Measurements from ENCODE around the gene MICAL1. TPM values are rescaled to one million over a fixed set of nuclear protein-coding genes. Genes with fewer than 3 reads are reported as not detected.

MICAL1 gene
- 138 TPM for polyA plus RNA-seq (2013, experiment 1 of 2; ENCODE audit: insufficient read length)
- 125 TPM for polyA plus RNA-seq (2013, experiment 2 of 2; ENCODE audit: insufficient read length)

GRCh38 chr6:109455437-109456110, at the start of gene MICAL1:
TSS of gene MICAL1 (minus strand) at chr6:109455772. CDS start at chr6:109454196, 1,576 bp downstream.
- peak; percentile 78 for DNase-seq

- DNase-seq = no peak
Observed at GRCh38 chr6:109503327-109504224, 48.0 kb upstream of the MICAL1 start.

GRCh38 chr6:109498936-109499335, 43.4 kb upstream of the MICAL1 start:
- DNase-seq = no peak

- DNase-seq = no peak
Observed at GRCh38 chr6:109498052-109498451, 42.5 kb upstream of the MICAL1 start.

- no peak for DNase-seq
Observed at GRCh38 chr6:109496036-109496772, 40.6 kb upstream of the MICAL1 start.

GRCh38 chr6:109493865-109494264, 38.3 kb upstream of the MICAL1 start:
- DNase-seq = no peak

GRCh38 chr6:109491207-109491938, 35.8 kb upstream of the MICAL1 start:
- no peak for DNase-seq

- no peak for DNase-seq
Observed at GRCh38 chr6:109490713-109491112, 35.1 kb upstream of the MICAL1 start.

GRCh38 chr6:109488001-109488400, 32.4 kb upstream of the MICAL1 start:
- DNase-seq = no peak

- DNase-seq = no peak
Observed at GRCh38 chr6:109486068-109486467, 30.5 kb upstream of the MICAL1 start.

GRCh38 chr6:109485266-109485935, 29.8 kb upstream of the MICAL1 start:
- DNase-seq = no peak

GRCh38 chr6:109484122-109484521, 28.6 kb upstream of the MICAL1 start:
- no peak for DNase-seq

- DNase-seq = no peak
Observed at GRCh38 chr6:109483735-109484057, 28.1 kb upstream of the MICAL1 start.

- peak; percentile 93 for DNase-seq
Observed at GRCh38 chr6:109482905-109483734, 27.5 kb upstream of the MICAL1 start, which contains the start of gene ZBTB24. TSS of gene ZBTB24 (minus strand) at chr6:109483219. CDS start at chr6:109482026, 1,193 bp downstream.

GRCh38 chr6:109480993-109481480, 25.5 kb upstream of the MICAL1 start:
- DNase-seq = no peak

GRCh38 chr6:109478841-109479624, 23.5 kb upstream of the MICAL1 start:
- no peak for DNase-seq

- DNase-seq = peak; percentile 70
Observed at GRCh38 chr6:109478222-109478805, 22.7 kb upstream of the MICAL1 start.

GRCh38 chr6:109477725-109478124, 22.2 kb upstream of the MICAL1 start:
- DNase-seq = no peak

- DNase-seq = no peak
Observed at GRCh38 chr6:109477184-109477583, 21.6 kb upstream of the MICAL1 start.
